Tibial artery (tissue), 4 donors: ENCODE results near the gene P2RX4.
A peak's percentile ranks its signal among the peaks of the same experiment; 100 is the strongest.
"Not testable (repeated sequence)": the region's sequence is repeated elsewhere in the genome, so short reads cannot be mapped to it uniquely, and the experiment has no call there.

Experiments
- DNase-seq, 2 donors: peaks; one replicate each; pipeline ENCODE4 v3.0.0-alpha.2; 2019
- H3K27ac ChIP-seq, 2 donors: fragments of 200-600 bp; sonication (generic) in 1 of 2; 1 replicate in 1 of 2; 2 replicates in 1 of 2; pipeline ENCODE4 v1.5.1; 2018 to 2019; ENCODE audit warnings: mild to moderate bottlenecking in 1 of 2
- H3K27me3 ChIP-seq, 2 donors: fragments of 200-600 bp; sonication (generic) in 1 of 2; one replicate each; pipeline versions ENCODE4 v1.5.1 to v1.6.0; 2016 to 2019
- H3K36me3 ChIP-seq, 3 donors: fragments of 200-600 bp; sonication (generic) in 2 of 3; one replicate each; pipeline ENCODE4 v1.5.1; 2016 to 2019; ENCODE audit warnings: mild to moderate bottlenecking in 2 of 3
- H3K4me1 ChIP-seq, 4 donors: fragments of 200-600 bp; sonication (generic) in 2 of 4; 1 replicate in 3 of 4; 2 replicates in 1 of 4; pipeline ENCODE4 v1.5.1; 2016 to 2019
- H3K4me3 ChIP-seq, 2 donors: fragments of 200-600 bp; sonication (generic) in 1 of 2; 1 replicate in 1 of 2; 2 replicates in 1 of 2; pipeline ENCODE4 v1.5.1; 2018 to 2019; ENCODE audit warnings: mild to moderate bottlenecking in 2 of 2
- H3K9me3 ChIP-seq, 3 donors: fragments of 200-600 bp; sonication (generic) in 1 of 3; one replicate each; pipeline ENCODE4 v1.5.1; 2016 to 2019
- intact Hi-C: fragments of 100-400 bp; cut with DNase I; formaldehyde crosslinking; loops from one replicate; pipeline ENCODE4 v1.15.0; 2023; ENCODE audit warnings: low total_unique reads
- TF ChIP-seq, protein P1 (sequence below), 2 experiments: fragments of 200-600 bp in 1 of 2; fragments of 450-650 bp in 1 of 2; IDR thresholded peaks; one replicate each; pipeline ENCODE4 v1.5.1; 2017 to 2019; ENCODE audit warnings: antibody characterized with exemption in 2 of 2, mild to moderate bottlenecking in 1 of 2, moderate library complexity in 1 of 2

P2RX4 gene

GRCh38 chr12:121202407-121203355 lies 7.2 kb upstream of the P2RX4 start:
- TF ChIP-seq, protein P1, sequence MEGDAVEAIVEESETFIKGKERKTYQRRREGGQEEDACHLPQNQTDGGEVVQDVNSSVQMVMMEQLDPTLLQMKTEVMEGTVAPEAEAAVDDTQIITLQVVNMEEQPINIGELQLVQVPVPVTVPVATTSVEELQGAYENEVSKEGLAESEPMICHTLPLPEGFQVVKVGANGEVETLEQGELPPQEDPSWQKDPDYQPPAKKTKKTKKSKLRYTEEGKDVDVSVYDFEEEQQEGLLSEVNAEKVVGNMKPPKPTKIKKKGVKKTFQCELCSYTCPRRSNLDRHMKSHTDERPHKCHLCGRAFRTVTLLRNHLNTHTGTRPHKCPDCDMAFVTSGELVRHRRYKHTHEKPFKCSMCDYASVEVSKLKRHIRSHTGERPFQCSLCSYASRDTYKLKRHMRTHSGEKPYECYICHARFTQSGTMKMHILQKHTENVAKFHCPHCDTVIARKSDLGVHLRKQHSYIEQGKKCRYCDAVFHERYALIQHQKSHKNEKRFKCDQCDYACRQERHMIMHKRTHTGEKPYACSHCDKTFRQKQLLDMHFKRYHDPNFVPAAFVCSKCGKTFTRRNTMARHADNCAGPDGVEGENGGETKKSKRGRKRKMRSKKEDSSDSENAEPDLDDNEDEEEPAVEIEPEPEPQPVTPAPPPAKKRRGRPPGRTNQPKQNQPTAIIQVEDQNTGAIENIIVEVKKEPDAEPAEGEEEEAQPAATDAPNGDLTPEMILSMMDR (IDR thresholded peaks at IDR 0.05) = no peak
- Histone ChIP-seq H3K4me3 (no peak overlapping the region), H3K4me1 (no peaks in the 10 kb centered on the region), H3K9me3 (no peaks in the 10 kb centered on the region), H3K27ac (no peak overlapping the region), H3K36me3 (no peaks in the 10 kb centered on the region), H3K27me3 (no peaks in the 10 kb centered on the region)
- DNase-seq = no peak
- intact Hi-C loops = no loop called here

DNA sequence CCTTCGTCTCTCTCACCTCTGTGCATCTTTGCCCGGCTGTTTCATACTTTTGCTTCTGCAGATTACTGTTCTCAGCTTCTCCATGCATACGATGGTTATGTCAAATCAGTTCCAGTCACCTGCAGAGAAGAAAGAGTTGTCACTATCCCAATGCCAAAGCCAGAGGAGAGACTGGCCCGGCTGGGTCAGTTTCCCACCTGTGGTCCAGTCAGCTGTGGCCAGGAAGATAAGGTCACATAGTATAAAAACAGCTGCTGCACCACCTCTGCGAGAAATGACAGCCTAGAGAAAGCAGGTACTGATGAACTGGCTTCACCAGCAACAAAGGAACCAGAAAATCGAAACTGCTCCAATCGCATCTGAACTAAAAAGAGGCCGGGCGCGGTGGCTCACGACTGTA lies 6.4 kb upstream of the P2RX4 start:
- no peak overlapping the region for H3K4me3 ChIP-seq
- TF ChIP-seq, protein P1 (IDR thresholded peaks at IDR 0.05) = no peak
- intact Hi-C loops = no loop called here

DNA sequence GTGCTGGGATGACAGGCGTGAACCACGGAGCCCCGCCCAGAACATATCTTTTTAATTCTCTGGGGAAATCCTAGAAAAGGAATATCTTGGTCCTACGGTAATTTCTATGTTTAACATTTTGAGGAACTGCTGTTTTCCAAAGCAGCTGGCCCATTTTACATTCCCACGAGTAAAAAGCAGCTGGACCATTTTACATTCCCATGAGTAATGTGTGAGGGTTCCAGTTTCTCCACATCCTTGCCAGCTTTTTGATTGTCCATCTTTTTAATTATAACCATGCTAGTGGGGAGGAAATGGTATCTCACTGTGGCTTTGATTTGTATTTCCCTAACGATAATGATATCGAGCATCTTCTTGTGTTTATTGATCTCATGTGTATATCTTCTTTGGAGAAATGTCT lies 4.4 kb upstream of the P2RX4 start:
- Histone ChIP-seq H3K4me3 (no peak overlapping the region), H3K27me3 (no peaks in the 10 kb centered on the region), H3K36me3 (no peaks in the 10 kb centered on the region), H3K27ac (no peak overlapping the region), H3K9me3 (no peaks in the 10 kb centered on the region), H3K4me1 (peaks cover 0 to 2% (median under 1%) of the 10 kb centered on the region in 4 donors)
- TF ChIP-seq, protein P1 (IDR thresholded peaks at IDR 0.05) = no peak
- no peak for DNase-seq
- intact Hi-C loops = no loop called here

More for the DNA sequence above, 6.4 kb upstream of the P2RX4 start:
- Histone ChIP-seq H3K9me3 (no peaks in the 10 kb centered on the region), H3K27me3 (no peaks in the 10 kb centered on the region), H3K36me3 (no peaks in the 10 kb centered on the region), H3K27ac (no peak overlapping the region), H3K4me1 (no peaks in the 10 kb centered on the region)
- no peak for DNase-seq

GRCh38 chr12:121208571-121208970 lies 1.4 kb upstream of the P2RX4 start:
- H3K36me3 ChIP-seq, H3K9me3 ChIP-seq, H3K27ac ChIP-seq, DNase-seq, intact Hi-C loops, H3K27me3 ChIP-seq, H3K4me3 ChIP-seq: not testable (repeated sequence)
- peaks cover 0 to 14% (median 11%) of the 10 kb centered on the region in 4 donors for H3K4me1 ChIP-seq

DNA sequence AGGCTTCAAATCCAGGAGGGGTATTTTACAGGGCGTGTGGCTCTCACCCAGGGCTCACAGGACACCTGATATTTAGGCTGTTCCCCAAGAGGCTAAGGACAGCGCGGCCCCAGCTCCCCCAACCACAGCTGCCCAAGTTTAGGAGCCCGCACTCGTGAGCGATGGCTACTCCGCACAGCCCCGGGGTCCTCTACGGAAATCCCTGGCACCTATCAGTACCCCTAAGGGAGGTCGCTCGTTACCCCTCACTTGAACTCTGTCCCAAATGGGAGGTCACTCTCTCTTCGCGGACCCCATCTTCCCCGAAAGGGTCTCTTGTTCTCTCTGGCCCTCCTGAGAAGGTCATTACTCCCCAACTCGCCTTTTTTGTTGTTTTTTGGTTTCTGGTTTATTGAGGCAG lies 708 bp upstream of the P2RX4 start:
- Histone ChIP-seq H3K36me3 (no peaks in the 10 kb centered on the region), H3K27ac (peak overlapping the region; percentile 80 to 89), H3K9me3 (no peaks in the 10 kb centered on the region), H3K27me3 (no peaks in the 10 kb centered on the region), H3K4me3 (peak overlapping the region; percentile 68 to 71), H3K4me1 (peaks cover 0 to 14% (median 11%) of the 10 kb centered on the region in 4 donors)
- DNase-seq = no peak
- intact Hi-C loops = no loop called here
- TF ChIP-seq, protein P1 (IDR thresholded peaks at IDR 0.05) = no peak

- intact Hi-C loops = no loop called here
- Histone ChIP-seq H3K4me3 (no peak overlapping the region), H3K9me3 (no peaks in the 10 kb centered on the region), H3K4me1 (peaks cover 0 to 20% (median 17%) of the 10 kb centered on the region in 4 donors), H3K36me3 (peaks cover 0 to 12% (median 0%) of the 10 kb centered on the region in 3 donors), H3K27ac (no peak overlapping the region), H3K27me3 (no peaks in the 10 kb centered on the region)
- no peak for DNase-seq
- TF ChIP-seq, protein P1 (IDR thresholded peaks at IDR 0.05) = no peak
Measured at GRCh38 chr12:121212875-121213274, 2.9 kb downstream of the P2RX4 start.
